A204.1 (cell line): ENCODE results near the gene ASPDH.
"Not testable (repeated sequence)": the region's sequence is repeated elsewhere in the genome, so short reads cannot be mapped to it uniquely, and the experiment has no call there.

Experiments
- FAIRE-seq: peaks from 2 replicates; lab custom pipeline; 2012; peaks lifted over from hg19 to GRCh38; lab: Jason Lieb, UNC

ASPDH gene

DNA sequence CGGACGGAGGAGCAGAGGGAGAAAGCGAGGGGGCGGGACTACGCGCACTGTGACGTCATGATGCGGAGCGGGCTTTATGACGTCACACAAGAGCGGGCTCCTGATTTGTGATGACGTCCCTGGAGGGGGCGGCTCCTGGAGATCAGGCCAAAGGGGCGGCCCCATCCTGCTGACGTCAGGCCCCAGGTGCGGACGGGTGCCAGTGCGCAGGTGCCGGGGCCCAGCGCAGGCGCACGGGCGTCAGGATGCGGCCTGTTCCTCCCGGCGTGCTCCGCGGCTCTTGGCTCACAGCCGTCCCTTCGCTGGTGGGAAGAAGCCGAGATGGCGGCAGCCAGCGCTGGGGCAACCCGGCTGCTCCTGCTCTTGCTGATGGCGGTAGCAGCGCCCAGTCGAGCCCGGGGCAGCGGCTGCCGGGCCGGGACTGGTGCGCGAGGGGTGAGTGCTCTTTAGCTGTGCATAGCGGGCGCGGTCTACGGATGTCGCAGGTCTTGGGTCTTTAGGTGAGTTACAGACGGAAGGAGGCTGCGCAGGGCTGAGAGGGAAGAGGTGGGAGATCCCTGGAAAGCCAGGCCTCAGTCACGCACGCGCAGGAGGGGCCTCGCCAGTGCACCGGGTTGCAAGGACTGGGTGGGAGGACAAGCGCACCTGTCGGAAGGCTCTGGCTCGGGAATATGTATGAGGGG, 37.3 kb downstream of the ASPDH start, which contains the start of the genes EMC10 and GARIN5A:
TSS of gene EMC10 (plus strand) at position 284 of the 683 bp plus-strand sequence. CDS start at position 322, 38 bp downstream.
TSS of gene GARIN5A (minus strand) at position 625 of the 683 bp plus-strand sequence. CDS start at position 165, 460 bp downstream.
- FAIRE-seq: no peak

DNA sequence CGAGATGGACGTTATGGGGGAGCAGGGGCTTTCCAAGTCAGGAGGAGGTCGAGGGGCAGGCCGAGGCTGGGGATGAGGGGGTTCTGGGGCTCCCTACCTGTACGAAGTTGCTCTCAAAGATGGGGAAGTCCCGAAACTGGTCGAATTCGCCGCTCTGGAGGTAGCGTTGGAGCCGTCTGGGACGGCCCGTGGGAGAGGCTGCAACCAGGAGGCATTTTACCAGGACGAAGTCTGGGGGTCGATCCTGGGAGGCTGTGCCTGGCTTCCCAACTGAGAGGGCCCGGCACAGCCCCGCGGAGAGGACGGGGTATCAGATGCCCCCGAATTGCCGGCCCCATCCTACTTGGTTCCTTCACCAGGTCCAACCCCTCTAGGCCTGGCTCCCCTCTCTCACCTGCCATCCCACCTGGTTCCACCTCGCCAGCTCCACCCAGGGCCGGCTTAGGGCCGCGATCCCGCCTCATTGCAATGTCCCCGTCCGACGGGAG, 37.9 kb downstream of the ASPDH start:
- no peak for FAIRE-seq

- no peak for FAIRE-seq
These were observed 38.6 kb downstream of the ASPDH start for GRCh38 chr19:50475101-50475568.

DNA sequence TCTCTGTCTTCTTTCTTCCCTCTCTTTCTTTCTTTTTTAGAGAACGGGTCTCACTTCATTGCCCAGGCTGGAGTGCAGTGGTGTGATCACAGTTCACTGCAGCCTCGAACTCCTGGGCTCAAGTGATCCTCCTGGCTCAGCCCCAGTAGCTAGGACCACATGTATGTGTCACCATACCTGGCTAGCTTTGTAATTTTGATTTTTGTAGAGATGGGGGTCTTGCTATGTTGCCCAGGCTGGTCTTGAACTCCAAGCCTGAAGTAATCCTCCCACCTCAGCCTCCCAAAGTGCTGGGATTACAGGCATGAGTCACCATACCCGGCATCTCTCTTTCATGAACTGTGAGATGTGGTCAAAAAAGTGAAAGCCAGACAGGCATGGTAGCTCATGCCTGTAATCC, 40.4 kb downstream of the ASPDH start:
- not testable (repeated sequence) for FAIRE-seq

GRCh38 chr19:50468818-50469217, 44.9 kb downstream of the ASPDH start:
- FAIRE-seq: no peak

DNA sequence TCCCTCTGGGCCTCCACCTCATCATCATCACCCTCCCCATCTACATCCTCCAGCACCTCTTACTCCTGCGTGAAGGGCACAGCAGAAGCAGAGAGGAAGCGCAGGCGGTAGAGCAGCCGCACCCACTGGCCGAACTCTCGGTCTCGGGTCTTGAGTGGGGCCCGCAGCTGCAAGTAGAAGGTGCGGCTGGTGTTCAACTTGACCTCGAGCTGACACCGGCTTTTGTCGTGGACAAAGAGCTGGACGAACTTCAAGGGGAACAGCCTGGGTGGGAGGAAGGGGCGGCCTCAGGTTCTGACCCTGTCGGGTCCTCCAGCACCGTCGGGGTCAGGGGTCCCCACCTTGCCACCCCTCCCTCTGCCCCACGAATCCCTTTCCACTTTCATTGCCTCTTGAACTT, 46.1 kb downstream of the ASPDH start:
- no peak for FAIRE-seq

GRCh38 chr19:50466706-50467039, 47.0 kb downstream of the ASPDH start:
- FAIRE-seq: no peak

GRCh38 chr19:50465986-50466705, 47.6 kb downstream of the ASPDH start:
- no peak for FAIRE-seq

GRCh38 chr19:50465000-50465399, 48.7 kb downstream of the ASPDH start:
- FAIRE-seq: no peak

DNA sequence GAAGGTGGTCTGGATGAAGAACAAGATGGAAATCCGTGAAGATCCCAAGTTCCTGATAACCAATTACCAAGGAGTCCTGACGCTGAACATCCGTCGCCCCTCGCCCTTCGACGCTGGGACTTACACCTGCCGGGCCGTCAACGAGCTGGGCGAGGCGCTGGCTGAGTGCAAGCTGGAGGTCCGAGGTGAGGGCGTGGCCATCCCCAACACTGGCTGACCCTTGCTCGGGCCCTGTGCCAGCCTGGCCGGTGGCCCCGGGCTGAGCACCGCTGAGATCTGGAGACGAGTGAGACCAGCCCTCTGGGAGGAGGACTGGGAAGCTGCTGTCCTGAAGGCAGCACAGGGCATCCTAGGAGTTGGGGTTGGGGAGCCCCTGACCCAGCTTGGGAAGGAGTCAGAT, 49.4 kb downstream of the ASPDH start:
- no peak for FAIRE-seq

GRCh38 chr19:50462970-50463369, 50.7 kb downstream of the ASPDH start:
- FAIRE-seq: no peak
